HG03354 (cell line): ENCODE measurements around the gene LAMB4.

Source experiments
- ATAC-seq: cut with Tn5 transposase; IDR thresholded peaks from one replicate; pipeline ENCODE4 v1.9.1; 2021; ENCODE audit warnings: mild to moderate bottlenecking; ENCODE audit not compliant: unreplicated experiment, poor library complexity, severe bottlenecking

The LAMB4 gene

DNA sequence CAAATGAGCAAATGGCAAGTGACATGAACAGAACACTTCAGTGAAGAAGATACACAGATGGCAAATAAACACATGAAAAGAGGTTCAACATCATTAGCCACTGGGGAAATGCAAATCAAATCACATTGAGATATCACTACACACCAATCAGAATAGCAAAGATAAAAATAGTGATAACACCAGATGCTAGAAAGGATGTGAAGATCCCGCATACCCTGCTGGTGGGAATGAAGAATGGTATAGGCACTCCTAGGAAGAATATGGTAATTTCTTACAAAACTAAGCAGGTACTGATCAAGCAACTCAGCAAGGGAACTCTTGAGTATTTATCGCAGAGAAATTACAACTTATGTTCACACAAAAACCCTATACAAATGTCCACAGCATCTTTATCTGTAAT, 11.2 kb downstream of the LAMB4 start:
- no peak for ATAC-seq

- peak; percentile 75 for ATAC-seq
These were observed 15.9 kb downstream of the LAMB4 start for GRCh38 chr7:108114117-108114841.

- no peak for ATAC-seq
These were observed 17.5 kb downstream of the LAMB4 start for GRCh38 chr7:108112683-108113082.

DNA sequence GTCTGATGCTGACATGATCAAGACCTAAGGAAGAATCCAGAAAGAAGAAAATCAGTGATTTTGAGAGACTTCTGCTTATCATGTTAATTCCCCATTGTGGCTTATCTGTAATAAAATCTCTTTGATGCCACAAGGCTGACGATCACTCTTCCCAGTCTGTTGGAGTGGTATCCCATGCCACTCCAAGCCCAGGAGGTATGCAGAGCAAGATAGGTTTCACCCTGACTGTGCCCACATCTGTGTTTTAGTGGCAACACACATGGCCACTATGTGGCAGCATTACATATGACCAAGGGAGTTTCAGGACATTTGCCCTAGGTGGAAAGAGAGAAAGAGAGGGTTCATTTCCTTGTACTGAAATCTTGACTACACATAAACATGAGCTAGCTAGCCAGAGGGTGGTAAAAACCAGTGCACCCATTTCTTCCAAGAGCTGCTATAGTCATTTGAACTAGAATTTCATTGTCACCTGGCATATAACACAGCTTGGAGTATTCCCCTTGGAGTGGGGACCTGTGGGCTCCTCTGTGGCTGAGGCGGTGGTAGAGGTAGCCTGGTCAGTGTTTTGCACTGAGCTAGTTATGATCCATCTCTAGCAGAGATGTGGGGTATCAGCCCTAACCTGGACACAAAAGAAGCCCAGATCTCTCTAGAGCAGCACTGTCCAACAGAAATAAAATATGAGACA, 20.8 kb downstream of the LAMB4 start:
- ATAC-seq = no peak

- ATAC-seq = no peak
These were observed 22.0 kb downstream of the LAMB4 start for GRCh38 chr7:108108131-108108530.

- no peak for ATAC-seq
These were observed 25.8 kb downstream of the LAMB4 start for GRCh38 chr7:108104324-108104723.

GRCh38 chr7:108103558-108104298, 26.4 kb downstream of the LAMB4 start:
- no peak for ATAC-seq

DNA sequence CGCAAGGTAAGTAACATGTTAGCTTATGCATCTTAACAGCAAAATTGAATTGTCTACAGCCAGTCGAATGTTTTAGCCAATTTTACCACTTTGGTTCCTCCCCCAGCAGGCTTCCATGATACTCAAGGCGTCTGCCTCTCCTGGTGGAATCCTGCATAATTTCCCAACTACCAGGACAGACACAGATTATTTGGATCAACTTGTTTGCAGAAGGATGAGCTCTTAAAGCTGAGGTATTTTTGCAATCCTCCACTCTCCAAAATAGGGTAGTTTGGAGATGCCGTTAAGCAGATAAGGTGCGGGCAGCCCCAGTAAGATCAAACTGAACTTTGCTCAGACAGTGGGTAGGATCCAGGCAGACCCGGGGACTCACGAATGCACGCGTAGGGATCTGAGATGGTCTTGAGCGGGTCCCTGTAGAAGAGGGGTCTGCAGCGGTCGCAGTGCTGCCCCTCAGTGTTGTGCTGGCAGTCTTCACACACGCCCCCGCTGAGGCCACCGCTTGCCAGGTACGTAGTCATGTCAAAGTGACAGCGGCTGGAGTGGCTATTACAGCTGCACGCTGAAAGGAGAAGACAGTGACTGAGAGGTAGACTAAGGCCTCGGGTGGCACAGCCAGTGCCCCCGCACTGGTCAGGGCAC, 27.4 kb downstream of the LAMB4 start:
- ATAC-seq = no peak

DNA sequence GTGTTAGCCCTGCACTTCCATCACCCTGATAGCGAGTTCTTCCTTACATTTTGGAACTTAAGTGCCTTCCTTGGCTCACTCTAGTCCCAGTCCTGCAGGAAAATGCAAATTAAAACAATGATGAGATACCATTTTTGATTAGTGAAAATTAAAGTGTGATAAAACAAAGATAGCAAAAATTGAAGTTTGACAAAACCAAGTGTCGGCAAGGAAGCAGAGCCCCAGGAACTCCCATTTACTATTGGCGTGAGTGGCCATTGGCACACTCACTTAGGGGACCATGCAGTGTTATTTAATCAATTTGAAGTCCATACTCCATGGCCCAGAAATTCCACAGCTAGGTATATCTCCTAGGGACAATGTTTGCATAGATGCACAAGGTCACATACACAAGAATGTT, 28.4 kb downstream of the LAMB4 start:
- no peak for ATAC-seq

GRCh38 chr7:108099713-108100112, 30.4 kb downstream of the LAMB4 start:
- ATAC-seq = no peak

- no peak for ATAC-seq
These were observed 32.5 kb downstream of the LAMB4 start for GRCh38 chr7:108097703-108098102.

DNA sequence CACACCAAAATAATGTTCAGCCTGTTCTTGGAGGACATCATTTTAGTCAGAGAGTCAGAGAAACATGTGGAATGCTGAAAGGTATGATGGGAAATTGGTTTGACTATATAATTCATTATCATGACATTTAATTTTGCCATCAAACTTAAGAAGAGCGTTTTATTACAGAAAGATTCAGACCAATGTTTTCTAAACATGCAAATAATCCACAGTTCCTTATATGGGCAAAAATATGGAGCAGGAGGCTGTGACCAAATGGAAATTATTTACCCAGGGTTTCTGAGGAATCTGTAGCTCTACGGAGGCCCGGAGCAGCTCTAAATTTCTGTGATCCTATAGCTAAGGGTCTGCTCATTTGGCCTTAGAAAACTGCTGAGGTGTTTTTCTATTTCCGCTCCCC, 33.2 kb downstream of the LAMB4 start:
- ATAC-seq = no peak

- peak; percentile 70 for ATAC-seq
These were observed 35.0 kb downstream of the LAMB4 start for GRCh38 chr7:108094933-108095710.

GRCh38 chr7:108094346-108094745, 35.8 kb downstream of the LAMB4 start:
- no peak for ATAC-seq

DNA sequence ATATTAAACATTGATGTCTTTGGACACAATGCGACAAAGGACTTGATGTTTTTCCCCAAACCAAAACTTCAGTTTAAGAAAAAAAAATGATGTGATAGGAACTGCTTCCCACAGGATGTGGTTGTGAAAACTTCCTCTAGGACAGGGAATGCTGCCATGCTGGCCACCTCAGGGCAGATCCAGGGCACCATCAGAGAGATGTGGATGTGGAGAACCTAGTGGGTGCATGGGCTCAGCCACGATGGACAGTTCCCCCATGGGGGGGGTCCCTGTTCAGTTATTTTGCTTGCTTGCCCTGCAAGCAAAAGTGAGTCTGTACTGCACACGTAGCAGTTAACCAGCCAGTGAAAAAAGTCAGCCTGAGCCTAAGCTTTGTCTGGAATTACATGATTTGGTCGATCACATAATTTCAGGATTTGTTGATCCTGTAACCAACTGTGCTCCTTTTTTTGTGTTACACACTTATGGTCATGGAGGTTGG, 36.3 kb downstream of the LAMB4 start:
- no peak for ATAC-seq

DNA sequence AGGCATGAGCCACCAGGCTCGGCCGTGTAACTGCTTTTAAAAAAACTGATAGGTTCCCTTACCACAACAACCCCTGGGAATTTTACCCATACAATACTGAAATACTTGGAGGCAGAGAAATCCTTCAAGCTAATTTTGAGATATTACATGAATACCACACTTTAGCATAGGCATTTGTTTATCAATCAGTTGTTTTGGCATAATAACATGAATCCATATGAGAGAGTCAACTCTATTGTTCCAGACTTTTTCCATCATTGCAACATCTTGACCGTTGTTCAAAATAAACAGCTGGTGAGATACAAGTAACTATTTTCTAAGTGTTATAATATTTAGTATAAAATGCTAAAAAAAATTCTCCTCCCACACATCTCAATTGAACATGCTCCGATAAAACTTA, 36.8 kb downstream of the LAMB4 start:
- ATAC-seq = no peak

GRCh38 chr7:108091461-108091831, 38.7 kb downstream of the LAMB4 start:
- no peak for ATAC-seq

GRCh38 chr7:108090791-108091460, 39.2 kb downstream of the LAMB4 start:
- no peak for ATAC-seq

DNA sequence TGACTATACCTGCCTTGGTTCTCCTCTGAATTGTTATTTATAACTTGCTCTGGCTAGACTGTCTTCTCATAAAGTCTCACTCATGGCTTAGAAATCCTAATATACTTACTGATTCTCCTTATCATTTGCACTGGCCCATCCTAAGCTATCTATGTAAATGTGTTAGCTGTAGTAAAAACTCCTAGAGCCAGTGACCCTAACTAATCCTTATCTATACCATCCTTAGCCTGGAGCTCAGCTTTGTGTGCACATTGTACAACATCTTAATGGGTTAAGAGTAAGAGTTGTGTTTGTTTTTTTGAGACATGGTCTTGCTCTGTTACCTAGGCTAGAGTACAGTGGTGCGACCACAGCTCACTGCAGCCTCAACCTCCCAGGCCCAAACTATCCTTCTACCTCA, 40.8 kb downstream of the LAMB4 start:
- ATAC-seq = no peak
